Stimulated activated naive CD8-positive, alpha-beta T cell treated with anti-CD3 and anti-CD28 coated beads, Interleukin-15, Interleukin-2, amounts not matched to agents 100 U/mL and 50 U/mL, for 24 hours (primary cell): Measurements from ENCODE around the gene REEP6.
"Not testable (repeated sequence)": the region's sequence is repeated elsewhere in the genome, so short reads cannot be mapped to it uniquely, and the experiment has no call there.

Experiments used
- ATAC-seq: fragments of 150-1000 bp; cut with Tn5 transposase; one replicate; pipeline ENCODE4 v1.10.0; 2021
- DNase-seq: peaks from one replicate; pipeline ENCODE4 v3.0.0; 2021

The REEP6 gene

GRCh38 chr19:1507763-1508506, 17.0 kb downstream of the REEP6 start:
- ATAC-seq: peak; percentile 83

GRCh38 chr19:1508507-1508856, 17.5 kb downstream of the REEP6 start:
- ATAC-seq (no peak), DNase-seq (no peak)

More at GRCh38 chr19:1507763-1508506, 17.0 kb downstream of the REEP6 start:
- peak; percentile 88 for DNase-seq

DNA sequence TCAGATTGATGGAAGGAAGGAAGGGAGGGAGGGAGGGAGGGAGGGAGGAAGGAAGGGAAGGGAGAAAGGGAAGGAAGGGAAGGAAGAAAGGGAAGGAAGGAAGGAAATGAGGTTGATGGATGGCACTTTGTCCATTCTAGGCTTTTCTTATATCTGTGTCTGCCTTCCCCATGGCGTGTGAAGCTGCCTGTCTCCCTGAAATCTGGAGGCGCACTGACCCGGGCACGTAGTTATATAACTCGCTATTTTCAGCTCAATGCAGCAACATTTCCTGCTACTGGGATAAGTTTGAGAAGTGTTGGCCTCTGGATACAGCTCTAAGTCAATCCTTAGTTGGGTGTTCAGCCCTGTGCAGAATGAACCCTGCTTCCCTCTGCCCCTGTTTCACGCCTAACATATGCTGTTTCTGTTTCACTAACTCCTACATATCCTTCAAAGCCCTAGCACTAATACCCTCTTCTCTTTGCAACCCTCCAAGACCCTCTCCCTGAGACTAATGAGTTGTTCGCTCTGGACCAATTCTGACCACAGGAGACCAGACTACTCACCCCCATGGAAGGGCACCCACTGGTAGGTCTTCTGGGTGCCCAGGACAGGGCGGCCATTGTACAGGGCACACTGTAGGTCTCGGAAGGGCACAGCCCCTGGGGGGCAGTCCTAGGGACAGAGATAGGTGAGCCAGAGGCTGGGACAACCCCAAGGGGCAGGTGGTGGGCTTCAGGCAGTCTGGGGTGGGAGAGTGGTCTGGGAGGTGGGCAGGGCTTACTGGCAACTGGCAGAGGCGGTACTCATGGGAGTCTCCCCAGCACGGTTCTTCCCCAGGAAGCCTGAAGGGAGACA, 18.8 kb downstream of the REEP6 start:
- no peak for ATAC-seq
- no peak for DNase-seq

GRCh38 chr19:1510442-1510806, 19.4 kb downstream of the REEP6 start:
- DNase-seq (no peak), ATAC-seq (no peak)

- no peak for DNase-seq
Observed at GRCh38 chr19:1510807-1511206, 19.8 kb downstream of the REEP6 start.

GRCh38 chr19:1511318-1512317, 20.6 kb downstream of the REEP6 start:
- ATAC-seq: no peak
- DNase-seq: no peak

More at GRCh38 chr19:1510807-1511206, 19.8 kb downstream of the REEP6 start:
- no peak for ATAC-seq

GRCh38 chr19:1512671-1513498, 21.9 kb downstream of the REEP6 start, which contains the start of gene ADAMTSL5:
ADAMTSL5 (minus strand) TSS chr19:1513019; CDS start chr19:1510943, 2,076 bp downstream.
- peak; percentile 85 for DNase-seq
- ATAC-seq: peak; percentile 88

DNA sequence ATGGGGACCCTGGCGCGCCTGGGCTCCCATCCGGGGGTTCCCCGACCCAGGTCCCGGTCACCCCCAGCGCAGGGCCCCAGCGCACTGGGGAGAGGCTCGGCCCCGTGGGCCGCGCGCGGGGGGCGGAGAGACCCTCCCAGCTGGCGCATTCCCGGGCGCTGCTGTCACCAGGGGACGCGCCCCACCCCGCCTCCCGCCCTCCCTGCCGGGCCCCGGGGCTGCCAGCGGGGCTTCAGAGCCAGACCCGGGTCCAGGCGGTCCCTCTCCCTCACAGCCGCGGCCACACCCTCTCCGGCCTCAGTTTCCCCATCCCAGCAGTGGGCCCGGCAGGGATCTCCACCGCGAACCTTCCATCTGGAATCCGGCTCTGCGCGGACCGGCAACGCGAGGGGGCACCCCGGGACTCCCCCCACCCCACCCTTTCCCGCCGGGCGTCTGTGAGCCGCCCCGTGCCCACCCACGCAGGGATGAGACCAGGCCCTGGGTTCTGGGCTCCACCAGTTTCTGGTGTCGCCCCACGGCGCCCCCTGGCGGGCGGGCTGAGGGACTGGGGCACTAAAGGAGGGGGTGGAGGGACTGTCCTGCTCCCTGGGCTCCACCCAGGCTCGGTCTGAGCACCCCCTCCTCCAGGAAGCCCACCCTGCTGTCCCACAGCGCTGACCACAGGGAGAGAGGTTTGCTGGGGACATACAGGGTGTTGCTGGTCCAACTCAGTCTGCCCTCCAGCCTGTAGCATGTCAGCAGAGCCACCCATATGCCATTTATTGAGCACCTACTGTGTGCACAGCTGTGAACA, 22.7 kb downstream of the REEP6 start:
- DNase-seq (peak; percentile 83), ATAC-seq (peak; percentile 51)

DNA sequence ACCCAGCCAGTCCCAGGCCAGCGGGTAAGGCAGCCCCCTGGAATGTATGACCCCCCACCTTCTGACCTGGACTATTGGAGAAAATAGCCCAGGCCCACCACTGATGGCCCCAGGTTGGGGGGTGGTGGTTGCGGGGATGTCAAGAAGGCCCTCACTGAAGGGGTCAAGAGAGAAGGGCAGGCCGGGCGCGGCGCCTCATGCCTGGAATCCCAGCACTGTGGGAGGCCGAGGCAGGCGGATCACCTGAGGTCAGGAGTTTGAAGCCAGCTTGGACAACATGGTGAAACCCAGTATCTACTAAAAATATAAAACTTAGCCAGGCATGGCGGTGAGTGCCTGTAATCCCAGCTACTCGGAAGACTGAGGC, 23.3 kb downstream of the REEP6 start:
- ATAC-seq (no peak), DNase-seq (no peak)

DNA sequence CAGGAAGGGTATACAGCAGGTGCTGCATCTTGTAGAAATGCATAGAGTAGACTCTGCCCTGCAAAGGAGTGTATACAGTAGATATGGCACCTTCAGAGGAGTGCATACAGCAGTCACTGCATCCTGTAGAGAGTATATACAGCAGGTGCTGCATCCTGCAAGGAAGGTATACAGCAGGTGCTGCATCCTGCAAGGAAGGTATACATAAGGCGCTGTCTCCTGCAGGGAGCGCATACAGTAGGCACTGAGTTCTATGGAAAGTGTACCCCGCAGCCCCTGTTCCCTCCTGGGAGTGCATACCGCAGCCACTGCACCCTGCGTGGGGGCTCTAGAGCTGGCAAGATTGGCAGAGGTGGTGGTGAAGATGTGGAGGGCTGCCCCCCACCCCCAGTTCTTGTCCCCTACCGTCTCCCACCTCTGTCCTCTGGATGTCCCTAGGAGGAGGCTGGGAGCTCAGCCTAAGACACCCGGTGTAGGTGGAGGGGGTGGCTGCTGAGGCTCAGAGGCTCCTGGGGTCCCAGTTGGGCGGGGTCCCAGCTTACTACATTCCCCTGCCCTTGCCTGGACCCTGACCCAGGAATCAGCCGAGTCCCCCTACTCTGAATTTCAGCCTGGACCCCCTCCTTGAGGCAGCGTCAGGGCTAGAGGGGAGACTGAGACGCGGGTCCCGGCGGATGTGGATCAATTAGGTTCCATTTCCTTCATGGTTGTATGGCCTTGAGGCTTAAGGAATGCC, 24.2 kb downstream of the REEP6 start:
- ATAC-seq (no peak), DNase-seq (no peak)

GRCh38 chr19:1516395-1516753, 25.4 kb downstream of the REEP6 start:
- no peak for DNase-seq

GRCh38 chr19:1518471-1518870, 27.5 kb downstream of the REEP6 start:
- DNase-seq: no peak
- ATAC-seq: no peak

More at GRCh38 chr19:1516395-1516753, 25.4 kb downstream of the REEP6 start:
- ATAC-seq: no peak

- not testable (repeated sequence) for ATAC-seq, DNase-seq
Observed at GRCh38 chr19:1519802-1520201, 28.8 kb downstream of the REEP6 start.

- DNase-seq (no peak), ATAC-seq (no peak)
Observed at GRCh38 chr19:1520203-1520780, 29.3 kb downstream of the REEP6 start.

GRCh38 chr19:1521636-1522035, 30.7 kb downstream of the REEP6 start:
- ATAC-seq (no peak), DNase-seq (no peak)

DNA sequence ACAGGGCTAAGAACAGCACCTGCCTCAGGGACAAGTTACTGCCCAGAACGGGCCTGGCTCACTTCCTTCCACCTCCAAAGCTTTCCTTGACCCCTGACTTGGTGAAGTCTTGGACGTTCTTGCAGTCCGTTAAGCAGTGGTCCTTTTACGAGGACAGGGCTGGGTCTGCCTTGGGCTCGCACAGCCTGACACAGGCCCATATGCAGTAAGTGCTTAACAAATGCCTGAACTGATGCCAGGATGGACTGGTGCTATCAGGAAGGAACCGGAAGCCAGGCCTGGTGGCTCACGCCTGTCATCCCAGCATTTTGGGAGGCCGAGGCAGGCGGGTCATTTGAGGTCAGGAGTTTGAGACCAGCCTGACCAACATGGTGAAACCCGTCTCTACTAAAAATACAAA, 31.1 kb downstream of the REEP6 start:
- DNase-seq (no peak), ATAC-seq (no peak)

DNA sequence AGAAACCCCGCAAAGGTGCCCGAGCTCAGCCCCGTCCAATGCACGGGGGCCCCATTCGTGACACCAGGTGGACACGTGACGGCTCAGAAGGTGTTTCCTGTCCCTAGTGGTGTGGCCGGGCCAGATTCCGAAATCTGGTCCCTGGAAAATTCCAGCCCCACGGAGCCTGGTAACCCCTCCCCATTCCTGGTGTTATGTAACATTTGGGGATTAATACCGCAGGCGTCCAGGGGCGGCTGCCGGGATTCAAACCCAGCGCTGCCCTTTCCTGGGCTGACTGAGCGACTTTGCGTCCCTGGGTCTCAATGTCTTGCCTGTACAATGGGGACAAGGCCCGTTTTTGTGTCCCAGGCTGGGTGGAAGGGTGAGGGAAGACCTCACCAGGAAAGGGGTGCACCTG, 31.9 kb downstream of the REEP6 start:
- no peak for ATAC-seq
- DNase-seq: no peak

GRCh38 chr19:1523412-1524286, 32.7 kb downstream of the REEP6 start, which contains the start of gene PLK5:
PLK5 (plus strand) TSS chr19:1524077; CDS start chr19:1526997, 2,920 bp downstream.
- ATAC-seq (no peak), DNase-seq (no peak)
